DMS114 treated with DMSO at 0.1 percent for 48 hours (cell line): ENCODE measurements around the gene GRIK3.
"Not testable (repeated sequence)": the region's sequence is repeated elsewhere in the genome, so short reads cannot be mapped to it uniquely, and the experiment has no call there.

ENCODE experiments used
- DNase-seq: peaks from one replicate; lab custom pipeline; 2025; ENCODE audit not compliant: unreplicated experiment; lab: John Stamatoyannopoulos, UW

GRIK3 gene

GRCh38 chr1:36948147-36948546, 86.2 kb downstream of the GRIK3 start:
- DNase-seq, result no peak

DNA sequence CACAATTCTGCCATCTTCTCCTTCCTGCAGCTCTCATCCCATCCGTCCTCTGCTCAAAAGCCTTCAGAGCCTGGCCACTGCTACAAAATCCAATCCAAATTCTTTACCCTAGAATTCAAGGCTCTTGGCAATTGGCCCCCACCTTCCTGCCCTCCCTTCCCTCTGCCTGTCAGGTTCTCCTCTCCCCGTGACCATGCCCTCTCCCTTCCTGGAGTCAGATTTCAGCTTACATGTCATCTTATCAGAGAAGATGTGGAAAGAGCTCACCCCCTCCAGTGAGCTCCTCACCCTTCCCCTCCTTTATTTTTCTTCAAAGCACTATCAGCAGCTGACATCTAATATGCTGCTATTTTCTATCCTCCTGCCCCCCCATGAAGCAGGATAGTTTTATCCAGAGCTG, 86.9 kb downstream of the GRIK3 start:
- no peak for DNase-seq

DNA sequence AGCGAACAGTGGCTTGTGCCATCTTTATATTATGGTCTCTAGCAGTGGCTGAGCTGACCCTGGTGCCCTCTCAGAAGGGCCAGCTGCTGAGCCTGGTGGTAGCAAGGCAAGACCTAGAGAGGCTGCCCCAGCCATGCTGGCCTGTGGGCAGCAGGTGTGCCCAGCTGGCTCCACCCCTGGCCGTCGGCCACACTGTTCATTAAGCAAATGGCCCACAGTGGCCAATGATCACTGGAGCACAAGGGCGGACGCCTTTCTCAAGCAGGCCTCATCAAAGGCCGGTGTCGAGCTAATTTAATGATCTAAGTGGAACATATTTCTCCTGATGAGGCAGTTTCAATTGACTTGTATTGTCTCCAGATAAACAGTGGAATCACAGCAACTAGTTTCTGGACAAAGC, 89.4 kb downstream of the GRIK3 start:
- no peak for DNase-seq

DNA sequence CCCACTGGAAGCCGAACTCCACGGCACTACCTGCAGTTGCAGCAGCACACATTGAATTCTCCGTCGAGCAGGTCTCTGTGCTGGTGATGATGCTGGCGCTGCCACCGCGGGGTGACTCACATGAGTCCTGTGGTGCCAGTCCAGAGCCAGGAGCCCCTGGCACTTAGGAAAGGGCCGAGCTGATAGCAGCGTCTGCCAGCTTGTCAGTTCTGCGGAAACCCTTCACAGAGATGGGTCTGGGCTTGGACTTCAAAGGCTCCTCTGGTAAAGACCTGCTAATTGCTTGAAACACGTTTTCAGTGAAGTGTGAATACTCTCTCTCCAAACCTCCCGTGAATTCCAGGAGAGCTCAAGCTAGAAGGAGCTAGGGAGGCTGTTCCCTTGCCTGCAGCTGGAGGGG, 92.2 kb downstream of the GRIK3 start:
- DNase-seq, result no peak

DNA sequence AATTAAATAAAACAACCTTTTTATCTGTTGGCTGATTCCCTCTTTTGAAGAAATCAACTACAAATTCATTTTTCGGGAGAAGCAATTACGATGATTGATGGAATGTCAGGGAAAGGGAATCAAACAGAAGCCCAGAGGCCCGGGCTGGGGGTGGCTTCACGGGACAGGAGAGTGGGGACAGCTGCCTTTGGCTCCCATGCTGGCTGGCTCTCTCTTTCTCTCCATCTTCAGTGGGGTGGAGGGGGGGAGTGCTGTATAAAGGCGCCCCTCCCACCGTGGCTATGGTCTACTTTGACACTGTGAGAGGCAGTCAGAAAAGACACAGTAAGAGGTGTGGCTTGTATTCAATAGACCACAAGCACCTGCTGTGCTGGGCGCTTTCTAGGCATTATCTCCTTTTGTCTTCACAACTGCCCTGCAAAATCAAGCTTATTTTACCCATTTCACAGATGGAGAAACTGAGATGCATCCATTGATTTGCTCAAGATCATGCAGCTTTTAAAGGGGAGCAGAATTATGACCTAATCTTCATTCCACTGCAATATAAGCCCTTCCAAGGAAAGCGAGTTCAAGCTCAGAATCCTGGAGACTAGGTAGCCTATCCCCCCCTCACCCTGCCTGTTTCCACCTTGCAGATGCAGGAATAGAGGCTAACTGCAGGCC, 92.9 kb downstream of the GRIK3 start:
- DNase-seq, result no peak

DNA sequence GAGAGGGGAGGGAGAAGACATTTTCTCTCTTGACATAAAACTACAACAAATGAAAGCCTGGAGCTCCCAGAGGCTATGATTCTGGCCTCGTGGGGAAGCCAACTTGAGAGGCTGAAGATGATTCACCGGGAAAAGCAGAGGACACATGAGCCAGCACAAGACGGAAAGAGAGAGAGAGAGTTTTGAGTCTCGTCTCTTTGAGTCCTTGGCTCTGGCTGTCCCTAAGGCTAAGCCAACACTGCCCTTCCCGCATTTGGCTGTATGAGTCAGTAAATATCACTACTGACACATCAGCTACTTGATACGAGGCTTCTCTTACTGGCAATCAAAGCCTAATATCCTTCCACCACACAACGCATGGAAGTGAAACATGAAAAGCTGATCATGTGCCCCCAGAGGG, 95.5 kb downstream of the GRIK3 start:
- DNase-seq, result no peak

GRCh38 chr1:36937371-36937770, 96.9 kb downstream of the GRIK3 start:
- no peak for DNase-seq

- DNase-seq, result no peak
These were observed 100.3 kb downstream of the GRIK3 start for GRCh38 chr1:36934061-36934460.

- no peak for DNase-seq
These were observed 106.5 kb downstream of the GRIK3 start for GRCh38 chr1:36927826-36928225.

DNA sequence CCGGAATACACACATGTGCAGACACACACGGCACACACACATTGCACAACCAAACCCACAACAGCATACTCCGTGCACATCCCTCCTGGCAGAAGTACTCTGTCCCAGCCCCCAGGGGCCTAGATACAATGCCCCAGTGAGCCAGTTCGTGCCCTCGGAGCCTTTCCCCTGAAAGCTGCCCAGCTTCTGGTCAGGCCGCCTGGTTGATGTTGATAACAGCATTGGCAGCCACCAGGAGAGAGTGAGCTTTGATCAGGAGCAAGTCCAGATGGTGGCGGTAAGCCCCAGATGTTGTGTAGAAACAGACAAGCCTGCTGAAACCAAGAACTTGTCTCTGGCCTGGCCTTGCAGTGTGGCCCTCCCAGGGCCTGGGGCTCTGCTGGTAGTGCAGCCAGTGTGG, 109.1 kb downstream of the GRIK3 start:
- DNase-seq, result no peak

GRCh38 chr1:36924282-36924811, 110.0 kb downstream of the GRIK3 start:
- DNase-seq, result no peak

GRCh38 chr1:36922593-36923426, 111.5 kb downstream of the GRIK3 start:
- no peak for DNase-seq

DNA sequence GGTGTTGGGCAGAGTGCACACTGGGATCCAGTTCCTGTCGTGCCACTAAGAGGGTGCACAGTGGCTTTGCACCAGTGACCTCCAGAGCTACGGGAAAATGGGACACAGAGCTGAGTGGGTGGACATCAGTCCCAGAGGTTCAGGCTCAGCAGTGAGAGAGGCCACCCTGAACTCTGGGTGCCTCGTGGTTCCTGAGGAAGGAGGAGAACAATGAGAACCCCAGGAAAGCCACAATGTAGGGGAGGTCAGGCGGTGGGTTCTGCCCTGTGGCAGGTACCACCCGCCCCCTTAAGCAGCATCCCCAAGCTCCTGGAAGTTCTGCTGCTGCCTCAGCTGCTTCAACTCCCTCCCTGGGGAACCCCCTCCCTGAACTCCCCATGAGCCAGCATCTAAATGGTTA, 112.2 kb downstream of the GRIK3 start:
- no peak for DNase-seq

GRCh38 chr1:36920801-36921405, 113.4 kb downstream of the GRIK3 start:
- DNase-seq, result no peak

DNA sequence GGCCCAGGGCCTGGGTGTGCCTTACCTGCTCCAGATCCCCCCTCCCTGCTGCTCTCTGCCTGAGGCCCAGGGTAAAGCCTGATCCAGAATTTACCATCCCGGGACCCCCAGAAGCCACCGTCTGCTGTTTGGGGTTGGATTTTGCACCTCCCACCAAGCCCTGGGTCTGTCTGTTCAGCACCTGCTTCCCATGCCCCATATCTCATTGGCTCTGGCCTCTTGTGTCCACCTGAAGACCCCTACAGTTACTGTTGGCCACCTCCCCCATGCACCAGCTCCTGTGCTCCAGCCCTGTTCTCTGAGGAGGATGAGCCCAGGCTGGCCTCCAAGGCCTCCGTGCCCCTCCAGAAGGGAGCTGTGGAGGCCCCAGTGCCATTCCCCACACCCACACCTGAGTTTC, 113.9 kb downstream of the GRIK3 start:
- DNase-seq, result no peak

- no peak for DNase-seq
These were observed 114.7 kb downstream of the GRIK3 start for GRCh38 chr1:36919491-36920145.

- no peak for DNase-seq
These were observed 115.7 kb downstream of the GRIK3 start for GRCh38 chr1:36918604-36919003.

DNA sequence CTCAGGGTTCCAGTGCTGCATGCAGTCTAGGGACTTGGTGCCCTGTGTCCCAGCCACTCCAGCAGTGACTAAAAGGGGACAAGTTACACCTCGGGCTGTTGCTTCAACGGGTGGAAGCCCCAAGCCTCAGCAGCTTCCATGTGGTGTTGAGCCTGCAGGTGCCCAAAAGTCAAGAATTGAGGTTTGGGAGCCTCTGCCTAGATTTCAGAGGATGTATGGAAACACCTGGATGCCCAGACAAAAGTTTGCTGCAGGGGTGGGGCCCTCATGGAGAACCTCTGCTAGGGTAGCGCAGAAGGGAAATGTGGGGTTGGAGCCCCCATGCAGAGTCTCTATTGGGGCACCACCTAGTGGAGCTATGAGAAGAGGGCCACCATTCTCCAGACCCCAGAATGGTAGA, 117.8 kb downstream of the GRIK3 start:
- DNase-seq, result not testable (repeated sequence)

DNA sequence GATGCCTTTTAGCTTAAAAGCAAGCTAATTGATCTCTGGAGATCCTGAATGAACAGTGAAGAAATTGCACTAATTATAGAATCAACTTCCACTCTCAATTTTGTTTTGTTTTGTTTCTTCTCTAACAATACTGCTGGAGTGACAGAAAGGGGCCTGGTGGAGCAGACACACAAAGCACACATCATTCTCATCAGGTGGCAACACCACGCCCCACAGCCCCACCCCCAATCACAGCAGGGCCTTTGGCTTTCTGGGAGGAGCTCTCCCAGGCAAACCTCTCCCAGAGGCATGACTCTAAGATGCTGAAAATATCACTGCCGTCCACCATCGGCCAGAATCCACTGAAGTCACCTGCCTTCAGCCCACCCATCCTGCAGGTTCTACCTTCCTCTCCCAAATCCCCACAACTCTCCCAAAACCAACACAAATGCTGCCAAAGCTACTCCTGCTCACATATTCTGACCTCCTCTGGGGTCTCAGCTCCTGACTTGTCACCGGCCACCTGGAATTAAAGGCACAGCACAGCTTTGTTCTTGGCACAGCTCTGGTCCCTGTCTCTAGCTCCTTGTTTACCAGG, 120.7 kb downstream of the GRIK3 start:
- DNase-seq, result no peak

- no peak for DNase-seq
These were observed 121.3 kb downstream of the GRIK3 start for GRCh38 chr1:36913016-36913415.

- no peak for DNase-seq
These were observed 121.9 kb downstream of the GRIK3 start for GRCh38 chr1:36912365-36912865.
